ENCODE measurements around the gene RBM10.
"Not testable (repeated sequence)": the region's sequence is repeated elsewhere in the genome, so short reads cannot be mapped to it uniquely, and the experiment has no call there.

RBM10 gene

GRCh38 chrX:47144626-47145394, at the start of gene RBM10, which contains the start of gene NDUFB11:
Gene RBM10 (plus strand): TSS chrX:47145221. CDS start chrX:47147482, 2,261 bp downstream.
Gene NDUFB11 (minus strand): TSS chrX:47144702. CDS start chrX:47144679, 23 bp downstream.
- no peak for TF ChIP-seq ZNF274 (IDR thresholded peaks at IDR 0.05; ENCODE audit: low read depth, low read length)

GRCh38 chrX:47097018-47097417, 48.0 kb upstream of the RBM10 start:
- no peak for TF ChIP-seq ZNF274 (IDR thresholded peaks at IDR 0.05; ENCODE audit: low read depth, low read length)
- H3K4me3 ChIP-seq (ENCODE audit: low read length): no peak overlapping the region

More at GRCh38 chrX:47144626-47145394, at the start of gene RBM10, which contains the start of gene NDUFB11:
- H3K4me3 ChIP-seq (ENCODE audit: low read length): peak within 1 kb of the TSS; percentile 89

GRCh38 chrX:47098338-47099094, 46.5 kb upstream of the RBM10 start:
- no peak for TF ChIP-seq ZNF274 (IDR thresholded peaks at IDR 0.05; ENCODE audit: low read depth, low read length)
- no peak overlapping the region for H3K4me3 ChIP-seq (ENCODE audit: low read length)

- H3K4me3 ChIP-seq (ENCODE audit: low read length): no peak overlapping the region
- no peak for TF ChIP-seq ZNF274 (IDR thresholded peaks at IDR 0.05; ENCODE audit: low read depth, low read length)
Measured at GRCh38 chrX:47101206-47101605, 43.8 kb upstream of the RBM10 start.

GRCh38 chrX:47110936-47111615, 33.9 kb upstream of the RBM10 start:
- H3K4me3 ChIP-seq (ENCODE audit: low read length): not testable (repeated sequence)

- no peak for TF ChIP-seq ZNF274 (IDR thresholded peaks at IDR 0.05; ENCODE audit: low read depth, low read length)
- no peak overlapping the region for H3K4me3 ChIP-seq (ENCODE audit: low read length)
Measured at GRCh38 chrX:47112316-47112954, 32.6 kb upstream of the RBM10 start.

- not testable (repeated sequence) for H3K4me3 ChIP-seq (ENCODE audit: low read length)
Measured at GRCh38 chrX:47116551-47117110, 28.4 kb upstream of the RBM10 start.

GRCh38 chrX:47124466-47124865, 20.6 kb upstream of the RBM10 start:
- H3K4me3 ChIP-seq (ENCODE audit: low read length): not testable (repeated sequence)

- no peak for TF ChIP-seq ZNF274 (IDR thresholded peaks at IDR 0.05; ENCODE audit: low read depth, low read length)
Measured at GRCh38 chrX:47129157-47129898, 15.7 kb upstream of the RBM10 start.

GRCh38 chrX:47129899-47130358, 15.1 kb upstream of the RBM10 start:
- TF ChIP-seq ZNF274 (IDR thresholded peaks at IDR 0.05; ENCODE audit: low read depth, low read length): no peak
- H3K4me3 ChIP-seq (ENCODE audit: low read length): peak overlapping the region; percentile 70

More at GRCh38 chrX:47129157-47129898, 15.7 kb upstream of the RBM10 start:
- peak overlapping the region; percentile 70 for H3K4me3 ChIP-seq (ENCODE audit: low read length)

- no peak for TF ChIP-seq ZNF274 (IDR thresholded peaks at IDR 0.05; ENCODE audit: low read depth, low read length)
- no peak overlapping the region for H3K4me3 ChIP-seq (ENCODE audit: low read length)
Measured at GRCh38 chrX:47133493-47133892, 11.5 kb upstream of the RBM10 start.

- not testable (repeated sequence) for H3K4me3 ChIP-seq (ENCODE audit: low read length)
Measured at GRCh38 chrX:47135650-47136049, 9.4 kb upstream of the RBM10 start.

GRCh38 chrX:47138171-47138570, 6.8 kb upstream of the RBM10 start:
- no peak for TF ChIP-seq ZNF274 (IDR thresholded peaks at IDR 0.05; ENCODE audit: low read depth, low read length)

More at GRCh38 chrX:47138171-47138570, 6.8 kb upstream of the RBM10 start:
- H3K4me3 ChIP-seq (ENCODE audit: low read length): no peak overlapping the region

Data from GM08714 (cell line).